ENCODE data around the gene CDH18.

GRCh38 chr5:20023686-20024180 is 35.7 kb upstream of the CDH18 start:
- TF ChIP-seq CTCF (IDR thresholded peaks at IDR 0.05; ENCODE audit: low read length) = no peak
- no peak for TF ChIP-seq EZH2 (IDR thresholded peaks at IDR 0.05; ENCODE audit: borderline replicate concordance, low read length)

Measured in OCI-LY1 (cell line).